Measurements from ENCODE around the gene BRD1.

BRD1 gene

DNA sequence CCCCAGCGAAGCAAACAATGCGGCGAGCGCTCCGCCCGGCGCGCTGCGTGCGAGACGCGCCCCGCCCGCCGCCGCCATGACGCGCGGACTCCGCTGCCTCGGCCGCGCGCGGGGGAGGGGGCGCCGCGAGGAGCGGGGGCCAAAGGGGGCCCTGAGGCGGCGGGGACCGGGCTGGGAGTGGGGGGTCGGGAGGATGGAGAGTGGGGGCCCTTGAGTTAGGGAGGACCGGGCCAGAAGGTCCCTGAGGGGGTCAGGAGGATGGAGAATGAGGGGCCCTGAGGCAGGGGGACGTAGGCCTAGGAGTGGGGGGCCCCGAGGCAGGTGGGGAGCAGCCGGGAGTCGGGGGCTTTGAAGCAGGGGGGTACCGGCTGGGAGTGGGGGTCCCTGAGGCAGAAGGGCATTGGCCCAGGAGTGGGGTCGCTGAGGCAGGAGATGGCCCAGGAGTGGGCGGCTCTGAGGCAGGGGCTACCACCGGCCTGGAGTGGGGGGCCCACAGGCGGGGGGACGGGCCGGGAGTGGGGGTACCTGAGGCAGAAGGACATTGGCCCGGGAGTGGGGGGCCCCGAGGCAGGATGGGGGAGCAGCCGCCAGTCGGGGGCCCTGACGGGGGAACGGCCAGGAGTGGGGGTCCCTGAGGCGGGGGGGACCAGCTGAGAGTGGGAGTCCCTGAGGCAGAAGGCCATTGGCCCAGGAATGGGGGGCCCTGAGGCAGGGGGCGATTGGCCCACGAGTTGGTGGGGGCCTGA, at the start of gene BRD1:
Gene BRD1, minus strand, starts transcription at position 21 of the 746 bp plus-strand sequence. CDS start 3,556 bp downstream, outside the sequence.
- DNase-seq = peak; percentile 16

DNA sequence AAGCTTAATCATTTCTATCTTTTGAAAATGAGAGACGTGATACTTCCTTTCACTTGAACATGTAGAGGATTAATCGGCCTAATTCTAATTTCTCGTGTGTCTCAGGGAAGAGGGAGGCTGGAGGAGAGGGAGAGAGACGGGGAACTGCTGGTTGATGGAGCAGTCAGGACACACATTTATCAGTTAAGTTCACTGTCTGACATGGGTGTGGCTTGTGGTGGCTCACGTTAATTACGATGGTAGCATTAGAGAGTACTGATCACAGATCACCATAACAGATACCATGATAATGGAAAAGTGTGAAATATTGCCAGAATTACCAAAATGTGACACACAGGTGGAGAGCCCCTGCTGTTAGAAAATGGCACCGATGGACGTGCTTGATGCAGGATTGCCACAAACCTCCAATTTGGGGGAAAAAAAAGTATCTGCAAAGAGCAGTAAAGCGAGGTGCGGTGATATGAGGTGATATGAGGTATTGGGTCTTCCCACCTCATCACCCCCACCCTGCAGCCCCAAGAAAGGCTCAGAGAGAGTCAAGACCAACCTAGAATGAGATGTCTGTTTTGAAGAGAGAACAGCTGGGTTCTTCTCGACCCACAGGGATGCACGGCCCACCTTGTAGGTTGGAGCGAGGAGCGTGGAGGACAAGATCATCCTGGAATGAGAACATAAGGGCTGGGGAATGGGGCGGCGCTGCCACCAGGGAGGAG, 45.7 kb upstream of the BRD1 start:
- no peak for DNase-seq

DNA sequence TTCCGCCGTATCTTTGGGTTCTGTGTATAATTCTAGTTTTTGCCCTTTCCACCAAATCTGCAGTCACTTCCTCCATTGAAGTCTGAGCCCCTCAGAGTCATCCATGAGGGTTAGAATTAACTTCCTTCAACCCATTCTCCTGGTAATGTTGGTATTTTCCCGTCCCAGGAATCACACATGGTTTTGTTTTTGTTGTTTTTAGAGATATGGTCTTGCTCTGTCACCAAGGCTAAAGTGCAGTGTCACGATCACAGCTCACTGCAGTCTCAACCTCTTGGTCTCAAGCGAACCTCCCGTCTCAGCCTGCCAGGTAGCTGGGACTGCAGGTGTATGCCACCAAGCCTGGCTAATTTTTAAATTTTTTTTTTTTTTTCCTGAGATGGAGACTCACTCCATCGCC, 44.7 kb upstream of the BRD1 start:
- no peak for DNase-seq

DNA sequence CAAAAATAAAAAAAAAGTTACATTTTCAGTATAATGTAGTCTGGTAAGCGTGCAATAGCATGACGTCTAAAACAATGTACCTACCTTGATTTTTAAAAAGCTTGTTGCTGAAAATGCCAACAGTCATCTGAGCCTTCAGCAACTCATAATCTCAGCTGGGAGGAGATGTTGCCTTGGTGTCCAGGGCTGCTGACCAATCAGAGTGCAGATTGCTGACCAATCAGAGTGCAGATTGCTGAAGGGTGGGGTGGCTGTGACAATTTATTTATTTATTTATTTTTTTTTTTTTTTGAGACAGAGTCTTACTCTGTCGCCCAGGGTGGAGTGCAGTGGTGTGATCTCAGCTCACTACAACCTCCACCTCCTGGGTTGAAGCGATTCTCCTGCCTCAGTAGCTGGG, 43.8 kb upstream of the BRD1 start:
- no peak for DNase-seq

DNA sequence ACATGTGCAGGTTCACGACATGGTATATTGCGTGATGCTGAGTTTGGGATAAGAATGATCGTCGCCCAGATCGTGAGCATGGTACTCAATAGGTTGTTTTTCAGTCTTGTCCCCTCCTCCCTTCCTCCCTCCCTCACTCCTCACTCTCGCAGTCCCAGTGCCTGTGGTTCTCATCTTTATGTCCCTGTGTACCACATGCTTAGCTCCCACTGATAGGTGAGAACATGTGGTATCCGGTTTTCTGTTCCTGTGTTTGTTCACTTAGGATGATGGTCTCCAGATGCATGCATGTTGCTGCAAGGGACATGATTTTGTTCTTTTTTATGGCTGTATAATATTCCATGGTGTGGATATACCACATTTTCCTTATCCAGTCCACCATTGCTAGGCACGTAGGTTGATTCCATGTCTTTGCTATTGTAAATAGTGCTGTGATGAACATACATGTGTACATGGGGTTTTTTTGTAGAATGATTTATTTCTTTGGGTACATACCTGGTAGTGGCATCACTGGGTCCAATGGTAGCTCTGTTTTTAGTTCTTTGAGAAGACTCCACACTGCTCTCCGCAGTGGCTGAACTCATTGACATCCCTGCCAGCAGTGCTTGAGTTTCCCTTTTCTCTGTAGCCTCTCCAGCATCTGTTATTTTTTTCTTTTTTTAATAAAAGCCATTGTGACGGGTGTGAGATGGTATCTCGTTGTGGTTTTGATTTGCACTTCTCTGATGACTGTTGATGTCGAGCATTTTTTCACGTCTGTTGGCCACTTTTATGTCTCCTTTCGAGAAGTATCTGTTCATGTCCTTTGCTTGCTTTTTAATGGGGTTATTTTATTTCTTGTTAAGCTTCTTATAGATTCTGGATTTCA, 42.4 kb upstream of the BRD1 start:
- DNase-seq = no peak

DNA sequence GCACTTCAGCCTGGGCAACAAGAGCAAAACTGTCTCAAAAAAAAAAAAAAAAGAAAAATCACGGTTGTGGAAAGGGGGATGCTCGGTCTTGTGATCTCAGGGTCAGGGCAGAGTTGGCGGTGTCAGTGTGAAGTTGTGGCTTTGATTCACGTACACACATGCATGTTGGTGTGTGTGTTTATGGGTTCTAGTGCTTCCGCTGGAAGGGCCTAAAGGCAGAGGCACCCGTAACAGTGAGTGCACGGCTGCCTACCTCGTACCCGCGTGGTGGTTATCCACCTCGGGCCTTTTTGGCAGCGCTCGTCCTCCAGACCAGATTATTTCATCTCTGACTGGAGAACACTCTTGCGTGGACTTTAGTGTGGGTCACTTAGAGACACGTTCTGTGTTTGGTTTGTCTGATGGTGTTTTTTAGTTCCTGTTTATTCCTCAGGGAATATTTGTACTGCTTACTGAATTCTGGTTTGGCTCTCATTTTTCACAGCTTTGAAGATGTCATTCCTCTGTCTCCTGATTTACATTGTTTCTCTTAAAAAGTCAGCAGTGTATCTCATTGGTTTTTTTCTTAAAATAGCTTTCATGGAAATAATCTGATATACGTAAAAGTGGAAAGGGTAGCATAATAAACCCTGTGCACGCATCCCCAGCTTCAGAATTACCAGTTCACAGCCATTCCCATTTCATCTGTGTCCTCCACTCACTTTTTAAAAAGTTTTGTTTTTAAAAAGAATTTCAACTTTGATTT, 41.6 kb upstream of the BRD1 start:
- no peak for DNase-seq

DNA sequence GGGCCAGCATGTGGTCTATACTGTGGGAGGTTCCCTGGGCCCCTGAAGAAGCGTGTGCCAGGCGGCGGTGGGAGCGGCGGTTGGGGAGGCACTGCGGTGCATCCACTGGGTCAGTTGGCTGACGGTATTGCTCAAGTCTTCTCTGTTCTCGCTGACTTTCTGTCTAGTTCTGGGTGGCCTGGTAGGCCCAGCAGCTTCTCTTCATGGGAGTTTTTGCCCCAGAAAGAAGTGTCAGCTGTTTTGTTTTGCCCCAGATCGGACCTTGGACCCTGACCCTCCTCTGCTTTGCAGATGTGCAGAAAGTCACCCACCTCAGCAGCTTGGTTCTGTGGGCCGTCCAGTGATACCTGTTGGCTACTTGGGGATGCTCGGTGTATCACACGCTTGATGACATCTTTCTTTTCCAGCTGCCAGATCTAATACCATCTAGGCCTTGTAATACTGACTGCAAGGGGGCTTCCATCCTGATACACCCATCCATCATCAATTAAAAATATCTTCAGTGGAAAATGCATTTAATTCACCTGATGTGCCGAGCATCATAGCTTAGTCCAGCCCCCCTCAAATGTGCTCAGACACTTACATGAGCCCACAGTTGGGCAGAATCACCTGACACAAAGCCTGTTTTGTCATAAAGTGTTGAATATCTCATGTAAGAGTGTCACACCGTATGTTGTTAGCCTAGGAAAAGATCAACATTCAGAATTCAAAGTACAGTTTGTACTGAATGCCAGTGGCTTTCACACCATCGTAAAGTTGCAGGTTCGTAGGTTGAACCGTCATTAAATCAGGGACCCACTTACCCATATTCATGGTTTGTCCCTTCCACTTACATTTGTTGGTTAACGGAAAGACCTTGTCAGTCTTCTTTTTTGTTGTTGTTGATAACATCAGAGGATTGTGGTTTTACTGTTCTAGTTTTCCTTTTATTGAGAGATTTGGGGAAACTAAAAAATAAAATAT, 39.9 kb upstream of the BRD1 start:
- no peak for DNase-seq

DNA sequence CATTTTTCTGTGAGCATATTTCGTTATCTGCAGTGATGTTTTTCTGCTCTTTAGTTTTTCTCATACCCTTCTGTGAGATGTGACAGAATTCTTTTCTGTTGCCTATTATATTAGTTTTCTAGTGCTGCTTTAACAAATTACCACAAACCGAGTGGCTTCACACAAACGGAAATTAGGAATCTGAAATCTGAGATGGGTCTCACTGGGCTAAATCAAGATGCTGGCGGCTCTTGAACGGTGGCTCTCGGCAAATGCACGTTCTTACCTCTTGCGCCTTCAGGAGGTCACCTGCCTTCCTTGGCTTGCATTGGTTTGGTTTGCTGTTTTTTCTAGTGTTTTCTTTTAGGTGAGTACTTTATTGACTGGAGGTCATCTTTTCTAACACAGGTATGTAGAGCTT, 39.0 kb upstream of the BRD1 start:
- DNase-seq = no peak

DNA sequence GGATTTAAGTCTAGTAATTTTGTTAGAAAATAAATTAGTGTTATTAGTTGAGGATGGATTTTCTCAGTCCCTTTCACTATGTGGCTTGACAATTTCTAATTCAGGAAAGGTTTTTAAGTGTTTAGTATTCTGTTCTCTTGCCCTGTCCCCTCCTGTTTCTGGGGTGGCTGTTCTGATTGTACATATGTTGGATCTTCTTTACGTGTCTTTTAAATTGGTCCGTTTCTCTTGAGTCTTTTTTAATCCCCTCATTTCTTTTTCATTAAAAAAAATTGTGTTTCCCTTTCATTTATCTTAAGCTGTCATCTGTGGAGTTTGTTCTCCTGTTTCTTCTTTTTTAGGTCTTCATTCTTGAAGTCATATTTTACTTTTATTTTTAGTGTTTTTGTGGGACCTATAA, 38.5 kb upstream of the BRD1 start:
- no peak for DNase-seq

DNA sequence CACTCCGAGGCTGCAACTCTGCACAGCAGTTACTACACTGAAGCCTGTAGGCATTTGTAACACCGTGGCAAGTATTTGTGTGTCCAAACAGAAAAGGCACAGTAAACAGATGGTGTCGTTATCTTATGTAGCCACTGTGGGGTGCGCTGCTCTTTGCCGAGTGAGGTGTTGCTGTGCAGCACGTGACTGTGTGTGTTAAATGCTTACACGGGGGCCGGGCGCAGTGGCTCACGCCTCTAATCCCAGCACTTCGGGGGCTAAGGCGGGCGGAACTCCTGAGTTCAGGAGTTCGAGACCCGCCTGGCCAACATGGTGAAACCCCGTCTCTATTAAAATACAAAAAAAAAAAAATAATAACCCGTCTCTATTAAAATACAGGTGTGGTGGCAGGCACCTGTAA, 37.5 kb upstream of the BRD1 start:
- no peak for DNase-seq

DNA sequence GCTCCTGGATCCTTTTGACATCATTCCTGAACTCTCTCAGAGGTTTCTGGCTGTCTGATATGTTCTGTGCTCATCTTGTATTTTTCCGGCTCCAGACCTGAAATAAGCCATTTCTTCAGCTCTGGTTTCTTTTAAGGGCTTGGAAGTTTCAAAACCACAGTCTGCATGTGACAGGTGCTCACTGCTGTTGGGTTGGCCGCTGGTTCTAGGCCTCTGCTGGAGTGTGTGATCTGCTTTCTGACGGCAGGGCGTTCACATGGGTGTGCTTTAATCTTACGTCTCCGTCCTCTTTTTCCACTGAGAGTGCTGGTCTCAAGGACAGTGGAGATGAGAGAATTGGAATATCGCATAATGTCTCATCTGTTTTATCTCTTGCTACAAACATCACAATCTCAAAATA, 36.3 kb upstream of the BRD1 start:
- no peak for DNase-seq

DNA sequence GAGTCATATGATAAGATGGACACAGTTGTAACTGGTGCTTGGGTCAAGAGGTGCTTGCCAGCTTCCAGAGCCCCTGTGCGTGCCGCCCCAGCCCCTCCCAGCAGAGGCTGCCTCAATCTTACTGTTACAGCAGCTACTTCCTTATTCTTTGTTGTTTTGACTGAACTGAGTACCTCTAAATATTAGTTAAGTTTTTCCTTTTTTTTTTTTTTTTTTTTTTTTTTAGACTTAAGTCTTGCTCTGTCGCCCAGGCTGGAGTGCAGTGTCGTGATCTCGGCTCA, 34.8 kb upstream of the BRD1 start:
- no peak for DNase-seq

DNA sequence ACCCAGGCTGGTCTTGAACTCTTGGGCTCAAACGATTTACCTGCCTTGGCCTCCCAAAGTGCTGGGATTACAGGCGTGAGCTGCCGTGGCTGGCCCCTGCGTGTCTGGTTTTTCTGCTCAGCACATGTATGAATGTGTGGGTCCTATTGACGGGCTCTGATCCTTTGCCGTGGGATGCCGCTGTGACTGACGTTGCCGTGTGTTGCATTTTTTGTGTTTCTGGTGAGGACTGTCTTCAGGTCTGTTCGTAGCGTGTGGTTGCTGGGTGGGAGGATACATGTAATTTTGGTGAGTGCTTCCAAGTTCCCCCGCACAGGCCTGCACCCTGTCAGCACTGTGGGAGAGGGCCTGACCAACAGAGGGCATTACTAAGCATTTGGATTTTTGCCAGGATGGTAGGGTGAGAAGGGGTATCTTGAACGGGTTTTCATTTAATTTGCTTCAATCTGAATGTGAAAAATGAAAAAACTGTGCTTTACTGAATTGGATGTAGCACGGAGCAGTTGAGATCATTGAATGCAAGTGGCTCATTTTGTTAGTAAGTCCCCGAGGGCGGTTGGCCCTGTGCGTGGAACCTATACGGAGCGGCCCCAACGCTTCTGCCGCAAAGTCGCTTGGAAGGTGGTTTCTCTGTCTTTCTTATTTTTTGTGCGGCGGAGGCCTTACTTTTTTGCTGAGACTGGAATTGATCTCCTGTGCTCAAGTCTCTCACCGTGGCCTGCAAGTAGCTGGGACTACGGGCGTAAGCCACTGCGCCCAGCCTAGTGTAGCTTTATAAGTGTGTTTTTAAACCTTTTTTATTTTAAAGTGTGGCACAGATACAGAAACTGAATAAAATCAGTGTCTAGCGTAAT, 34.2 kb upstream of the BRD1 start:
- no peak for DNase-seq

DNA sequence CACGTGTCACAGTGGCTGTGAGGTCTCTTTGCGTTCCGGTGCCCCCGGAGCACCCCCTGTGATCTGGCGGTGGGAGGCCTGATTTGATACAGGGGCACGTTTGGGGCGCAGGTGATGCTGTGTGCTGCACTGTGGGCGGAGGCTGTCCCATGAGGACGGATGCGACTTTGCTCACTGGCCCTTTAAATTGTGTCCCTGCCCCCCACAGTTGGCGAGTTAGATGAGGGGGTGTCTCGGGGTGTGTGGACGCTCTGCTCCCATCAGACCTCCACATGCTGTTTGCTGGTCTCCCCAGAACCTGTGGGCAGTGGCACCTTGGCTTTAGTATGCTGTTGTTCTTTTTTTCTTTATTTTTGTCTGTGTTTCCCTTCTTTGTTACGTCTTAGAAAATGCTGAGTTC, 31.2 kb upstream of the BRD1 start:
- no peak for DNase-seq

DNA sequence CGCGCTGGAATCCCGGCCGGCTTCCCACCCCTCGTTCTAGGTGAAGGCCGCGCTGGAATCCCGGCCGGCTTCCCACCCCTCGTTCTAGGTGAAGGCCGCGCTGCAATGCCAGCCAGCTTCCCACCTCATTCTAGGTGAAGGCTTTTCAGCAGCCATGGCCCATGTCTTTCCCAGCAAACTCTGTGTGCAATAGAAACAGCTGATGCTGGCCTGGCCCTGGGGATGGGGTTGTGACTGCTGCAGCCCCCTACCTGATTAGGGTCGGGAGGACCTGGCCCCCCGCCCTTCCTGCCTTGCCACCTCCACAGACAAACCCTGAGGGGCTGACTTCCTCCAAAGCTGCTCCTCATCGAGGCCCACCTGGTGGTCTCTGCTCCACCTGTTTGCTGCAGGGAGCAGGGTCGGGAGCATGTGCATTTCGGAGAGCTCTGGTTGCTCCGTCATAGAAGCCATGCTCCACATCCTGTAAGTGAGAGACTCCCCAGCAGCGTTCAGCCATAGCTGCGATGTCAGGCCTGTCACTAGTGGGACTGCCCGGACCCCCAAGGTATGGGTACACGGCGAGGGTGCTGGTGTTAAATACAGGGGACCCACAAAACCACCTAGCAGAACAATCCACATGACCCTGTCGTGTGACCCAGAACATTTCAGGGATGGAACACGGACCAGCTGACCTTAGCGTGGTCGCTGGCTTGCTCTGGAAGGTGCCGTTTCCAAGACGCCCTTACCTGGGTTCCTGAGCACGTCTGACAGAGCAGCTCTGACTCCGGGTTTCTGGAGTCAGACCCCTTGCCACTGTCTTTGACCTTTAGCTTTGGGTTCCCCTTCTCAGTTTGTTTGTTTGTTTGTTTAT, 29.3 kb upstream of the BRD1 start:
- DNase-seq = no peak

DNA sequence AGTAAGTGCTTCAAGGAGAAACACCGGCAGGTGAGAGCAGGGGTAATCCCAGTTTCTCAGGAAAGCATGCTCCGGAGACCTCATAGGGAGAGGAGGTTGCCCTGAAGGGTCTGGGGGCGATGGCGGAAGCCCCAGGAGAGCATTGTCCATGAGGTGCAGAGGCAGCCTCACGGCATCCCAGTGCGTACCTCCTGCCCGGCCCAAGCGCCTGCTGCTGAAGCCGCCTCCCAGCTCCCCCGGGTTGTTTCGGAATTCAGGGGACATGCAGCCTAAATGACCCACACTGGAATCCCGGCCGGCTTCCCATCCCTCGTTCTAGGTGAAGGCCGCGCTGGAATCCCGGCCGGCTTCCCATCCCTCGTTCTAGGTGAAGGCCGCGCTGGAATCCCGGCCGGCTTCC, 28.7 kb upstream of the BRD1 start:
- no peak for DNase-seq

DNA sequence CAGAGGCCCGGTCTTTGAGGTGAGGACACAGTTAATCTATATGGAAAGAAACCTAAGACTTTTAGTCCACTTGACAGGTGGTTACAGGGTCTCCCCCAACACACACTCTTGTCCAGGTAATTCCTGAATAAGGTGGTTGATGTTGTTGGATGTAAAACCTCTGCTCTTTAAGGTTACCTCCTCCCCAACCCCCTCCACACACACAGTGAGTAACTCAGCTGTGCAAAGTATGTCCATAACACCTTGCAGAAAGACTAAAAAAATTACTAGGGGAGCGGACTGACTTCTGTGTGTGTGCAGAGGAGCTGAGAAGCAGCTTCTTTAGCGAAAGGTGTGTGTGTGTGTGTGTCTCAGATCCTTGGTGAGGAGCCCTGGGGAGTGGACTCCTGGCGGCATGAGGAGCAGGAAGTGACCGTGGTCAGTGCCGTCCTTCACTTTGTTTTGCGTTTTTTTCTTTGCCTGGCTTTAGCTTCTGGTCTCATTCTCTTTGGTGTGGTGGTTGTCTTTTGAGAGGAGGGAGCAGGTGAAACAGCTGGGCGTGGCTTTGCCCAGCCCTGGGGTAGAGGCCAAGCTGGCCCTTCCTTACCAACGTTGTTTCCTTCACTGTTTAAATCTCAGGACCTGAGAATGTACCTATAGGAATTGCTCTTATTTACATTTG, 27.7 kb upstream of the BRD1 start:
- DNase-seq = peak; percentile 20

DNA sequence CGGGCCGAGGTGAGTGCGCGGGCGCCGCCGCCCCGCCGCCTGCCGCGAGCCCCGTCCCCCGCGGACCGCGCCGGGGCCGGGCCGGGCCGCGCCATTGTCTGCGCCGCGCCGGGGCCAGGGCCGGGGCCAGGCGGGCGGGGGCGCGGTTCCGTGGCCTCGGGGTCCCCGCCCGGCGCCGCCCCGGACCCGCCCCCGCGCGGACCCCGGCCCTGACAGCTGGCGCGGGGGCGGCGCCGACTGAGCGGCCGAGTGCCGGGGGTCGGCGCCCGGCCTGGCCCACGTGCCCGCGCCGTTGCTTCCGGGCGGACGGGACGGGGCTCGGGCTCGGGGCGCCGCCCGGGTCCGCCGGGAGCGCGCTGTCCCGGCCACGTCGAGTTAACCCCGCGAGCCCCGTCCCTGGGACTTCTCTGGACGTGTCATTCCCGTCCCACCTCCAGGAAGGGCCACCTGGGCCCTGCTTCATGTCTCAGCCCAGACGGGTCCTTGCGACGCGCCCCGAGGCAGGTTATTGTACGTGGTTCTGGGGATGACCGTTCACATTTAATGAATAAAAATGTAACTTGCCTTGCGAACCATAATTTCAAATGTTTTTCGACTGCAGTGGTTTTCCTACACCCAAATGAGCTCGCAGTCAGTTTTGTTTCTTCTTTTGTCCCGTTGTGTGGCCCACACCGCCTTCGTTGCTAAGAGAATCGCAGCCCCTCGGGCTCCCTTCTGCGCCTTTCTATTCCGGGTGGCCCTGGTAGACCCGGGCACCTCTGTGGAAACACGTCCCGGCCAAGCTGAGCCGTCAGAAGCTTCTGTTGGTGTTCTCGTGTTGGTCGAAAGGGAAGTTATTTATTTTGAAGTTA, 26.5 kb upstream of the BRD1 start:
- no peak for DNase-seq
